Astrocyte of the cerebellum (primary cell): ENCODE measurements around the gene TMED10.

Experiments
- DNase-seq: peaks from one replicate; pipeline ENCODE4 v3.0.0-alpha.2; 2011; ENCODE audit warnings: low read depth
- H3K4me3 ChIP-seq: 2 replicates; pipeline ENCODE4 v1.5.1; 2011; ENCODE audit warnings: mild to moderate bottlenecking, low read depth, low read length, moderate library complexity
- CTCF ChIP-seq: IDR thresholded peaks from 2 replicates; pipeline ENCODE4 v1.5.1; 2012; ENCODE audit warnings: low read length, low read depth, moderate library complexity, mild to moderate bottlenecking; ENCODE audit errors: missing control alignments
- in situ Hi-C: cut with HindIII; loops from 2 replicates; pipeline ENCODE4 v1.10.0; 2017; ENCODE audit warnings: low sequenced_read_pairs

The TMED10 gene

GRCh38 chr14:75188520-75189268 lies 12.3 kb upstream of the TMED10 start:
- in situ Hi-C loops: no loop called here
- no peak for DNase-seq
- no peak for TF ChIP-seq CTCF
- no peak overlapping the region for H3K4me3 ChIP-seq

- no peak for DNase-seq
- H3K4me3 ChIP-seq: no peak overlapping the region
- in situ Hi-C loops: no loop called here
- TF ChIP-seq CTCF: no peak
Measured at GRCh38 chr14:75188086-75188485, 11.7 kb upstream of the TMED10 start.

GRCh38 chr14:75186953-75187352 lies 10.5 kb upstream of the TMED10 start:
- H3K4me3 ChIP-seq: no peak overlapping the region
- no peak for DNase-seq
- in situ Hi-C loops: no loop called here
- no peak for TF ChIP-seq CTCF

GRCh38 chr14:75185251-75186040 lies 9.0 kb upstream of the TMED10 start:
- DNase-seq: no peak
- no peak for TF ChIP-seq CTCF
- no peak overlapping the region for H3K4me3 ChIP-seq
- in situ Hi-C loops: no loop called here

- no peak for DNase-seq
- in situ Hi-C loops: no loop called here
- no peak for TF ChIP-seq CTCF
Measured at GRCh38 chr14:75184492-75184891, 8.1 kb upstream of the TMED10 start.

GRCh38 chr14:75184039-75184438 lies 7.6 kb upstream of the TMED10 start:
- DNase-seq: no peak
- TF ChIP-seq CTCF: no peak
- in situ Hi-C loops: no loop called here
- H3K4me3 ChIP-seq: no peak overlapping the region

More at GRCh38 chr14:75184492-75184891, 8.1 kb upstream of the TMED10 start:
- H3K4me3 ChIP-seq: no peak overlapping the region
